Measurements from ENCODE around the gene NLRP3. TPM values are rescaled to one million over a fixed set of nuclear protein-coding genes. Genes with fewer than 3 reads are reported as not detected.
"Not testable (repeated sequence)": the region's sequence is repeated elsewhere in the genome, so short reads cannot be mapped to it uniquely, and the experiment has no call there.

The NLRP3 gene
- total and polyA plus RNA-seq, 2 experiments from 2014 or later = 0.42 TPM; not detected in 1

GRCh38 chr1:247366345-247366744 is 49.6 kb upstream of the NLRP3 start:
- H3K4me3 ChIP-seq; H3K27me3 ChIP-seq (ENCODE audit: insufficient read depth); H2AFZ ChIP-seq; H3K4me3 Mint-ChIP-seq; H3F3A ChIP-seq (replicated peaks; ENCODE audit: low read depth); H3K79me2 ChIP-seq (replicated peaks; ENCODE audit: insufficient read depth); H4K20me1 ChIP-seq (replicated peaks; ENCODE audit: insufficient read depth); H3K4me2 ChIP-seq; H3K27ac ChIP-seq (ENCODE audit: low read depth); ATAC-seq; H3K27ac Mint-ChIP-seq; H3K27me3 Mint-ChIP-seq (ENCODE audit: insufficient read depth, low read depth, poor library complexity); DNase-seq (ENCODE audit: low spot score); H3K9me2 ChIP-seq (ENCODE audit: insufficient read depth): not testable (repeated sequence)
- Mint-ChIP-seq H3K4me1 (peaks cover 29% of the 10 kb centered on the region), H3K36me3 (ENCODE audit: low read depth) (peaks cover 38% of the 10 kb centered on the region), H3K9me3 (peaks cover 48% of the 10 kb centered on the region)
- Histone ChIP-seq H3K36me3 (ENCODE audit: insufficient read depth) (peaks cover 14% of the 10 kb centered on the region), H3K4me1 (ENCODE audit: insufficient read depth) (peaks cover 23% of the 10 kb centered on the region)

DNA sequence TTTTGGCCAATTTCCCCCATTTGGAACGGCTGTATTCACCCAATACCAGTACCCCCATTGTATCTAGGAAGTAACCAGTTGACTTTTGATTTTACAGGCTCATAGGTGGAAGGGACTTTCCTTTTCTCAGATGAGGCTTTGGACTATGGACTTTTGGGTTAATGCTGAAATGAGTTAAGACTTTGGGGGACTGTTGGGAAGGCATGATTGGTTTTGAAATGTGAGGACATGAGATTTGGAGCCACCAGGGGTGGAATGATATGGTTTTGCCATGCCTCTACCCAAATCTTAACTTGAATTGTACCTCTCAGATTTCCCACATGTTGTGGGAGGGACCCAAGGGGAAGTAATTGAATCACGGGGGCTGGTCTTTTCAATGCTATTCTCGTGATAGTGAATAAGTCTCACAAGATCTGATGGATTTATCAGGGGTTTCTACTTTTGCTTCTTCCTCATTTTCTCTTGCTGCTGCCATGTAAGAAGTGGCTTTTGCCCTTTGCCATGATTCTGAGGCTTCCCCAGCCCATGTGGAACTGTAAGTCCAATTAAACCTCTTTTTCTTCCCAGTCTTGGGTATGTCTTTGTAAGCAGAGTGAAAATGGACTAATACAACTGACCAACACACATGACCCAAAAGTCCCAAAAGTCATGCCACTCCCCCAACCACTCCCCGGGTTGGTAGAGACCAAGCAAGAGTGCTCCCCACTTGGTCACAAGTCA is 48.9 kb upstream of the NLRP3 start:
- TF ChIP-seq EZH2phosphoT487 (IDR thresholded peaks at IDR 0.05; ENCODE audit: unreplicated experiment) (no peak), ZNF462 (CRISPR knock-in tag; IDR thresholded peaks at IDR 0.05) (no peak), ZNF331 (CRISPR knock-in tag; IDR thresholded peaks at IDR 0.05; ENCODE audit: low read depth) (no peak), POLR2AphosphoS5 (IDR thresholded peaks at IDR 0.05; ENCODE audit: low read depth) (no peak), STAT1 (IDR thresholded peaks at IDR 0.05; ENCODE audit: unreplicated experiment) (no peak), JUNB (IDR thresholded peaks at IDR 0.05; ENCODE audit: unreplicated experiment) (no peak), CREB1 (CRISPR knock-in tag; IDR thresholded peaks at IDR 0.05; ENCODE audit: low read depth) (no peak), ZNF114 (CRISPR knock-in tag; IDR thresholded peaks at IDR 0.05) (no peak)
- TF ChIP-seq, protein P1, sequence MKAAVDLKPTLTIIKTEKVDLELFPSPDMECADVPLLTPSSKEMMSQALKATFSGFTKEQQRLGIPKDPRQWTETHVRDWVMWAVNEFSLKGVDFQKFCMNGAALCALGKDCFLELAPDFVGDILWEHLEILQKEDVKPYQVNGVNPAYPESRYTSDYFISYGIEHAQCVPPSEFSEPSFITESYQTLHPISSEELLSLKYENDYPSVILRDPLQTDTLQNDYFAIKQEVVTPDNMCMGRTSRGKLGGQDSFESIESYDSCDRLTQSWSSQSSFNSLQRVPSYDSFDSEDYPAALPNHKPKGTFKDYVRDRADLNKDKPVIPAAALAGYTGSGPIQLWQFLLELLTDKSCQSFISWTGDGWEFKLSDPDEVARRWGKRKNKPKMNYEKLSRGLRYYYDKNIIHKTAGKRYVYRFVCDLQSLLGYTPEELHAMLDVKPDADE (IDR thresholded peaks at IDR 0.05) = no peak
- no peak overlapping the region for H3K27ac Mint-ChIP-seq

More for the DNA sequence above, 48.9 kb upstream of the NLRP3 start:
- Mint-ChIP-seq H3K27me3 (ENCODE audit: insufficient read depth, low read depth, poor library complexity) (peaks cover 10% of the 10 kb centered on the region), H3K4me3 (no peak overlapping the region), H3K9me3 (peaks cover 48% of the 10 kb centered on the region), H3K4me1 (peaks cover 30% of the 10 kb centered on the region), H3K36me3 (ENCODE audit: low read depth) (peaks cover 38% of the 10 kb centered on the region)
- peaks cover 14% of the 10 kb centered on the region for H3K36me3 ChIP-seq (ENCODE audit: insufficient read depth)
- DNase-seq (ENCODE audit: low spot score) = no peak
- no peaks in the 10 kb centered on the region for H3K27me3 ChIP-seq (ENCODE audit: insufficient read depth)
- no peaks in the 10 kb centered on the region for H4K20me1 ChIP-seq (replicated peaks; ENCODE audit: insufficient read depth)
- ATAC-seq = no peak
- no peaks in the 10 kb centered on the region for H3K9me2 ChIP-seq (ENCODE audit: insufficient read depth)
- no peak overlapping the region for H3K27ac ChIP-seq (ENCODE audit: low read depth)
- no peaks in the 10 kb centered on the region for H3K79me2 ChIP-seq (replicated peaks; ENCODE audit: insufficient read depth)
- no peaks in the 10 kb centered on the region; the same call in 1 of the 2 replicates for H3F3A ChIP-seq (replicated peaks; ENCODE audit: low read depth)
- H2AFZ ChIP-seq = no peak overlapping the region
- no peak overlapping the region for H3K4me2 ChIP-seq
- peaks cover 21% of the 10 kb centered on the region for H3K4me1 ChIP-seq (ENCODE audit: insufficient read depth)
- no peak overlapping the region for H3K4me3 ChIP-seq
